WI38 (cell line): Measurements from ENCODE around the gene CALN1.

Source experiments
- H3K4me3 ChIP-seq: 2 replicates; pipeline ENCODE4 v1.5.1; 2011; ENCODE audit warnings: low read depth, mild to moderate bottlenecking, control low read depth, low read length
- TF ChIP-seq, protein P1 (sequence below): IDR thresholded peaks from 2 replicates; pipeline ENCODE4 v1.5.1; 2012; ENCODE audit warnings: low read depth, mild to moderate bottlenecking, control low read depth, low read length

The CALN1 gene

DNA sequence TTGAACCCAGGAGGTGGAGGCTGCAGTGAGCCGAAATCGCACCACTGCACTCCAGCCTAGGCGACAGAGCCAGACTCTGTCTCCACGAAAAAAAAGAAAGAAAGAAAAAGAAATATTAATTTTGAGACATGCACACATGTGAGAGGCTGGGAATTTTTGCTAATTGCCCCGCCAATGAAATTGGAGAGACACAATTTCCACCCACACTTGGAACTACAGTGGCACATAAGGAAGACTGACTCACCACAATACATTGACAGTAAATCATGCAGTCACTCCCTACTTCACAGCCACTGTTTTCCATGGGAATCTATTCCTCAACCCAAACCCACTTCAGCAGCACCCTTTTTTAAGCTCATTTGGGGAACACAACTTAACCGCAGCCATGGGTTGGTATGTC is 139.7 kb downstream of the CALN1 start:
- TF ChIP-seq, protein P1, sequence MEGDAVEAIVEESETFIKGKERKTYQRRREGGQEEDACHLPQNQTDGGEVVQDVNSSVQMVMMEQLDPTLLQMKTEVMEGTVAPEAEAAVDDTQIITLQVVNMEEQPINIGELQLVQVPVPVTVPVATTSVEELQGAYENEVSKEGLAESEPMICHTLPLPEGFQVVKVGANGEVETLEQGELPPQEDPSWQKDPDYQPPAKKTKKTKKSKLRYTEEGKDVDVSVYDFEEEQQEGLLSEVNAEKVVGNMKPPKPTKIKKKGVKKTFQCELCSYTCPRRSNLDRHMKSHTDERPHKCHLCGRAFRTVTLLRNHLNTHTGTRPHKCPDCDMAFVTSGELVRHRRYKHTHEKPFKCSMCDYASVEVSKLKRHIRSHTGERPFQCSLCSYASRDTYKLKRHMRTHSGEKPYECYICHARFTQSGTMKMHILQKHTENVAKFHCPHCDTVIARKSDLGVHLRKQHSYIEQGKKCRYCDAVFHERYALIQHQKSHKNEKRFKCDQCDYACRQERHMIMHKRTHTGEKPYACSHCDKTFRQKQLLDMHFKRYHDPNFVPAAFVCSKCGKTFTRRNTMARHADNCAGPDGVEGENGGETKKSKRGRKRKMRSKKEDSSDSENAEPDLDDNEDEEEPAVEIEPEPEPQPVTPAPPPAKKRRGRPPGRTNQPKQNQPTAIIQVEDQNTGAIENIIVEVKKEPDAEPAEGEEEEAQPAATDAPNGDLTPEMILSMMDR = no peak
- H3K4me3 ChIP-seq = no peak overlapping the region

DNA sequence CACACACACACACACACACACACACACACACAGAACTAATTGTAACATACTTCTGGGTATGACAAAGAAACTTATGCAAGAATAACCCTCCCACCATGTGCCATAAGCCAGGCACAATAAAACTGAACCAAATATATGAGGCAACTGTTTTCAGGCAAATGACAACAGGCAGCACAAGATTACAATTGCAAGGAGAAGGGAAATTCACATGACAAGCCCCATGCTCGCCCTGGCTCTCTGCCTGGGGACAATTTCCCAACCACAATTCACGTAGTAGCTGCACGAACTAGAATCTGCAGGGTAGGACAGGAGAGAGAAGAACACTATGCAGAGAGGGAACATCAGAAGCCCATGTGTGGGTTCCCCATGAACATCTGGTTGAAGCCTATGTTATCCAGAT is 143.3 kb downstream of the CALN1 start:
- H3K4me3 ChIP-seq = no peak overlapping the region
- TF ChIP-seq, protein P1 = no peak

DNA sequence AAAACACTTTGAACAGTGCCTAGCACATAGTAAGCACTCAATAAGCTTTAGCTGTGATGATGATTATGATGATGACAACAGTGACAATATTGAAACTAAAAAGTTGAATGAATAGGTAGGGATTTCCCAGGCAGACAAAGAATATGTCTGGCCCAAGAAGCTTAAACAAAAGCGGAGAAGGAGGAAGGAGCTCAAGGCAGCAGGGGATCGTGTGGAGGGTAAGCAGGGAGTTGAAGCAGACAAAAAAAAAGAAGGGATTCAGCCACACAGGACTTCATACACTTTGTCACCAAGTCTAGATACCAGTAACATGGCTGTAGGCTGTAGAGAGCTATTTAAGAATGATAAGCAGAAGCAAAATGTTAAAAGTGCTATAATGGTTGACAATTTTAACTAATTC is 144.0 kb downstream of the CALN1 start:
- TF ChIP-seq, protein P1 = no peak
- no peak overlapping the region for H3K4me3 ChIP-seq

DNA sequence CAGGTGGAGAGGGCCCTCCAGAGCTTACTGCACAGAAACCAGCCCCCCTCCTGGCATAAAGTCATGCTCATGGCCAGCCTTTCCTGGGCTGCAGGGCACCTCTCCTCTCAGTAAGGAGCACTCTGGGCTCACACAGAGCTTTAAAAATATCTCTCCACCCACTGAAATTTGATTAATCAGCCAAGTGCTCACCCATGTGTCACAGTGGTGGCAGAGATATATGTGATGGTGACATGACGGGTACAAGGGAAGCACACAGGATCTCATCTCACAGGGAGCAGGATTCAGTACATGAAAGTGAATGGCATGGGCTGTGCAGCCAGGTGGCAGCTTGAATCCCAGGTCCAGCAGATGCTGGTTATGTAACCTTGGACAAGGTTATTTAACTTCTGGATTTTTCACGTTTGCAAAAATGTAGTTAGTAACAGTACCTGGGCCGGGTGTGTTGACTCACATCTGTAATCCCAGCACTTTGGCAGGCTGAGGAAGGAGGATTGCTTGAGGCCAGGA is 144.8 kb downstream of the CALN1 start:
- TF ChIP-seq, protein P1 = no peak
- no peak overlapping the region for H3K4me3 ChIP-seq

DNA sequence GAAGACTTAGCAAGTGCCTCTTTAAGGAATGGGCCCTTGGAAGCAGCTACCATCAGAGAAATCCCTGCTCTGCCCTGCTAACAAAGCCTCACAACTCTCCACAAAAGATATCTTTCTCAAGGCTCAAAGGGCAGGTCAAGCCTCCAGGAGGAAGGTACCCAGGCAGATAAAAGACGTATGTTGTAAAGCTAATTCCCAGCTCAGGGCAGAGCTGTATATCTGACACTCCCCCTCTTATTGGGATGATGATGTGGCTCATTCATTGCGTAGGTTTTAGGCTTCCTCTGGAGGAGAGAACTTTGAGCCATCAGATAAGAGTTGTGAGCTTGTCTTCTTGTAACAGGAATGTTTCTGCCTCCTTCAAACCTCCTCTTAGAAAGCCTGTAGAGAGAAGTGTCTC is 145.4 kb downstream of the CALN1 start:
- TF ChIP-seq, protein P1 = no peak
- no peak overlapping the region for H3K4me3 ChIP-seq

DNA sequence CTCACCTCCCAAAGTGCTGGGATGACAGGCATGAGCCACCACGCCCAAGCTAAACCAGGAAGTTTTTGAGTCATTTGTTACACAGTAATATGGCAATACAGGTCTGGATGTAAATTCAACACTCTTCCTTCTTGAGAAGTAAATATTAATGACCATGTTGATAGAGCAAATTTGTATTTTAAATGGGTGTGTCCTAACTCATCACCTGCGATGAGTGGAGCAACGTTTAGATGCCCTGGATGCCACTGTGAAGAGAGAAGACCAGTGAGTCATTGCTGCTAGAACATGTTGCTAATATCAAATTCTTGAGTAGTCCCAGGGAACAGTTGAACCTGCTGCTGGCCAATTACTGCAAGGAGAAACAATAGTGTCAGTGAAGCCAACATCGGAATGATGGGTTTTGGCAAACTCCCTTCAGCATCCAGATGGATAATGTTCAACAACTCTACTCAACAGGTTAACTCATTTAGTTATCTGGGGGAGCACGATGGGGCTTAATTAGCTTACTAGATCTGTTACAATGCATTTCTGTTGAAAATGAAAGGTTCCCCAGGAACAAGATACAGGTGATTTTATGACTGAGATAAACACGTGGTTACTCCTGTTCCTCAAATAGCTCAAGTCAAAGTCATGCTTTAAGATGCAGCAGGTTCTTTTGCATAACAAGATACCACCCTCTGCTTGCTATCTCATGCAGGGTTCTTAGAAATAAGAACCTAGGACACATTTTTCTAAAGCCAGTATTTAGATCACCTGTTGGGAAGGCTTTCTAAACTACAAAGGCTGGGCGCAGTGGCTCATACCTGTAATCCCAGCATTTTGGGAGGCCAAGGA is 146.8 kb downstream of the CALN1 start:
- TF ChIP-seq, protein P1 = no peak

DNA sequence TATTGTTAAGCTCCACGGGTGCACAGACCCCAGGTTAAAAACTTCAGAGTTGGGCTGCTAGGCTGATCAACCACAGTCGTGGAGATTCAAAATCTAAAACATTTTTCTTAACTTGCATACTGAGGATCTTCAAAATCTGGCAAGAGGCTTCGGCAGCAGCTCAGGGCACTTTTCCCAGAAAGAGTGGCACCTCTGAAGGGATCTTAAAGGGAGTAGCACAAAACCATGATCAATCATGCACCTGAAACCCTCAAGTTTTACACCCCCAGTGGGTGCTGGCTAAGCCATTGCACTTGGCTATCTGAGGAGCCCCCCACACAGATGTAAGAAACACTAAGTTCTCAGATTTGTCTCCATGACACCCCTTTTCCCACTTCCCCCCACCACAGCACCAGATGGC is 151.7 kb downstream of the CALN1 start:
- no peak overlapping the region for H3K4me3 ChIP-seq
- TF ChIP-seq, protein P1 = no peak

More for the DNA sequence above, 146.8 kb downstream of the CALN1 start:
- no peak overlapping the region for H3K4me3 ChIP-seq
